GM21737 (cell line): ENCODE data around the gene CD86.
"Not testable (repeated sequence)": the region's sequence is repeated elsewhere in the genome, so short reads cannot be mapped to it uniquely, and the experiment has no call there.

Experiments used
- ATAC-seq: cut with Tn5 transposase; IDR thresholded peaks from one replicate; pipeline ENCODE4 v1.9.1; 2021; ENCODE audit warnings: mild to moderate bottlenecking, moderate library complexity; ENCODE audit not compliant: unreplicated experiment

The CD86 gene

DNA sequence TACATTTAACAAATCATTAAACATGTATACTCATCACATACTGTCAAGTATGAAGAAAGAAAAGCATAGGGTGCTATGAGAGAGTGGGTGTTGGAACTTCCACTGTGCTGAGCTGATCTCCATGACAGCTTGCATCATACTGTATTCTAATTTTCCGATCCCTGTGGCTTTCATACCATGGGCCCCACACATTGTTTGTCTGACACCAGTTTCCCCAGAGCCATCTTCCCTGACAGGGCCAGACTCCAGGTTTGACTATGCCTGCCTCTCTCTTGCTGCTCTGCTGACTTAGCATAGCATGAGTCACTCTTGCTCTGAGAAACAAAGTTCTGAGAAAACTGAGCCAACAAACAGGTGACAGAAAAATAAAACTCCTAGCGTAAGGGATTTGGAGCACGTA lies 91.3 kb downstream of the CD86 start:
- no peak for ATAC-seq

DNA sequence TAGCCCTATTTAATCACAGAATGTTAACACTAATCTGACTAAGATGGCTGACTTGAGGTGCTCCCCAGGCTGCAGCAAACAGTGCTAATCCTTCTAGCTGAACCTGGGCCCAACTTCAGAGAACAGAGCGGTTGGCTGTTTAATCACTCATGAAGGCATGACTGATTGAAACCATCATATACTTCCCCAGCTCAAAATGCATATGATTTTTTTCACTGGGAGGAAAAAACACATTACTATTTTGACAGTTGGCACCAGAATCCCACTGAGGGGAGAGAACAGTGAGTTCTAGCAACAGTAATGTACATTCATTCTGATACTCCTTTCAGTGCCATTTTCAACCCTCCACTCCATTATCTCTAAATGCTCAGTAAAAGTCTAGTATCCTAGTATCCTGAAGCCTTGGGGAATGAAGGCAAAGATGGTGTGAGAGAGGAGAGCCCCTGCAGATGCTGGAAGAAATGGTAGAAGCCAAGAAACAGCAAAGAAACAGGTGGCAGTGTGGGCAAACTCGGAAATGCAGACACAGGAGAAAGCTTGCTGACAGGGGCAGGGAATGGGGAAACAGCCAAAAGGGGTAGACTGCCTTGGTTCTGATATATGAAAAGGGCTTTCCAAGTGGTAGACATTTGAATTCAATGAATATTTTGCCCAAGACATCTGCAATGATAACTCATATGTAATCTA lies 93.9 kb downstream of the CD86 start:
- ATAC-seq: no peak

DNA sequence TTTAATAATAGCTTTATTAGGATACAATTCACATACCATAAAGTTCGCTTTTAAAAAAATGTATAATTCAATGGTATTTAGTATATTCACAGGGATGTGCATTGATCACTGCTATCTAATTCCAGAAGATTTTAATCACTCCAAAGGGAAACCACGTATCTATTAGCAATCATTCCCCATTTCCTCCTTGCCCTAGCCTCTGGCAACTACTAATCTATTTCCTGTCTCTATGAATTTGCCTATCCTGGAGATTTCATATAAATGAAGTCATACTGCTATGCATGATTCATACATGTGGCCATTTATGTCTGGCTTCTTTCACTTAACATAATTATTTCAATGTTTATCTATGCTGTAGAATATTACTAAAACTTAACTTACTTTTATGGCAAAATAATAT lies 96.3 kb downstream of the CD86 start:
- ATAC-seq: no peak

DNA sequence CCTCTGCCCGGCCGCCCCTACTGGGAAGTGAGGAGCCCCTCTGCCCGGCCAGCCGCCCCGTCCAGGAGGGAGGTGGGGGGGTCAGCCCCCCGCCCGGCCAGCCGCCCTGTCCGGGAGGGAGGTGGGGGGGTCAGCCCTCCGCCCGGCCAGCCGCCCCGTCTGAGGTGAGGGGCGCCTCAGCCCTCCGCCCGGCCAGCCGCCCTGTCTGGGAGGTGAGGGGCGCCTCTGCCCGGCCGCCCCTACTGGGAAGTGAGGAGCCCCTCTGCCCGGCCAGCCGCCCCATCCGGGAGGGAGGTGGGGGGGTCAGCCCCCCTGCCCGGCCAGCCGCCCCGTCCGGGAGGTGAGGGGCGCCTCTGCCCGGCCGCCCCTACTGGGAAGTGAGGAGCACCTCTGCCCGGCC lies 109.8 kb downstream of the CD86 start:
- ATAC-seq: not testable (repeated sequence)

DNA sequence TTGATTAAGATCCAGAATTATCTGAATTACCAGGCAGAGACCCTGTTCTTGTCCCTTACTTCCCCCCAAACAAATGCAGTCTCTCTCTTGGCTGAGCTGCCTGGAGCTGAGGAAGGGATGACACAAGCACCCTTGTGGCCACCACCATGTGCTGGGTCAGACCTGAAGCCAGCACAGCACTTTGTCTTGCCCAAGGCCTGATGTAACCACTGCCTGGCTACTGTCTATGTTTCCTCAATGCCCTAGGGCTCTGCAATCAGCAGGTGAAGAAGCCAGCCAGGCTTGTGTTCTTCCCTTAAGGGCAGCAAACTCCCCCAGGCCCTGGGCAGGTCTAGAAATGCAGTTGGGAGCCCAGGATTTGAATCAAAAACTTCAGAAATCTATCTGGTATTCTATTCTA lies 112.5 kb downstream of the CD86 start:
- ATAC-seq: no peak

DNA sequence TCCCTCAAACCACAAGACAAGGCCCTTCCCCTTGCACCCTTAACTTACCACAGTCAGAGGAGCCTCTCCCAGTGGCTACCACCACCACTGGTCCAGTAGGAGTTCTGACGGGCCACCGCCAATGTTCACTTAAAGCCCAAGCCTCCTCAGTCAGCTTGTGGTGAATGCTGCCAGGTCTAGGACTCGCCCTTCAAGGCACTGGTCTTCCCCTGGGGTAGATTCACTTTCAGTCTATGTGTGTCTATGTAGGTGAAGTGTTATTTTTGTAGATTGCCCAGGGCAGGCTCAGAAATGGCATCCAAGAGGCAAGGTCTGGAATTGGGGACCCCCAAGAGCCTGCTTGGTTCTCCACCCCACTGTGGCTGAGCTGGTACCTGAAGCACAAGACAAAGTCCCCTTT lies 112.9 kb downstream of the CD86 start:
- ATAC-seq: no peak

DNA sequence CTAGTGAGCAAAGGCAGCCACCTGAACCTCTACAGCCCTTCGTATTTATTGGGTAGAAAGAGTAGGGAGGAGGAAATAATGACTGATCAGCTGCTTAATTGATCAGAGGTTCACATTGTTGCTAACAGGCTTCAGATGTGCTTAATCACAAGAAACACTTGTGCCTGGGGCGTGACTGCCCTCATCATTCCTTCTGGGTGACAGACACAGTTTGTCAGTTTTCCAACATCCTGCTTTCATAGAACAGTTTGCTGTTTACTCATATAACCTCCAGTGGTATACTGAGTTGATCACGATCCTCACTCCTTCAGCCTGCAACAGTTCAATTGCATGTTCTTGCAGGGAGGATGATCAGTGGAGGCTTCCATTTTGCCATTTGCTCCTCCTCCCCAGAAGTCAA lies 114.7 kb downstream of the CD86 start:
- no peak for ATAC-seq
